K562 (cell line): ENCODE results near the gene SUFU. TPM values are rescaled to one million over a fixed set of nuclear protein-coding genes. Genes with fewer than 3 reads are reported as not detected.
A peak's percentile ranks its signal among the peaks of the same experiment; 100 is the strongest.

Experiments used
- ARNT ChIP-seq, 2 experiments: fragments of 450-650 bp; IDR thresholded peaks; 2 replicates each; pipeline ENCODE4 v1.6.1; 2016; ENCODE audit warnings: mild to moderate bottlenecking in 1 of 2
- CREB3L1 ChIP-seq: fragments of 450-650 bp; IDR thresholded peaks from 2 replicates; pipeline ENCODE4 v1.6.1; 2014; ENCODE audit warnings: low read depth, mild to moderate bottlenecking, moderate library complexity, borderline replicate concordance
- CUX1 ChIP-seq: fragments of 200-800 bp; sonication (Bioruptor generic); IDR thresholded peaks from 2 replicates; pipeline ENCODE4 v1.6.1; 2016; ENCODE audit warnings: missing genetic modification characterization, missing compliant biosample characterization
- ETV5 ChIP-seq: sonication (generic); formaldehyde crosslinking; IDR thresholded peaks from 2 replicates; pipeline ENCODE4 v1.4.0; 2020; ENCODE audit warnings: low read depth, mild to moderate bottlenecking, missing genetic modification reagents
- ID3 ChIP-seq, 2 experiments: fragments of 250-450 bp in 1 of 2; fragments of 450-650 bp in 1 of 2; sonication (Bioruptor Pico) in 1 of 2; IDR thresholded peaks; 2 replicates each; pipeline versions ENCODE4 v1.6.1 to v1.8.0; 2016 to 2021; ENCODE audit warnings: mild to moderate bottlenecking in 2 of 2, moderate library complexity in 2 of 2, missing compliant biosample characterization in 1 of 2, missing genetic modification characterization in 1 of 2
- KAT2B ChIP-seq: IDR thresholded peaks from one replicate; pipeline ENCODE4 v1.6.1; 2012; ENCODE audit warnings: low read depth, mild to moderate bottlenecking, control low read depth, inconsistent platforms, low read length, moderate library complexity
- PML ChIP-seq: IDR thresholded peaks from 2 replicates; pipeline ENCODE4 v1.6.1; 2012; ENCODE audit warnings: low read length, inconsistent platforms
- SNAPC5 ChIP-seq: fragments of 250-450 bp; sonication (Bioruptor Pico); IDR thresholded peaks from 2 replicates; pipeline ENCODE4 v1.8.0; 2021; ENCODE audit warnings: moderate library complexity, mild to moderate bottlenecking, inconsistent platforms
- ZFX ChIP-seq: sonication (generic); formaldehyde crosslinking; IDR thresholded peaks from 2 replicates; pipeline ENCODE4 v1.8.0; 2022; ENCODE audit warnings: mild to moderate bottlenecking, missing genetic modification reagents, moderate library complexity
- ZNF184 ChIP-seq: sonication (generic); formaldehyde crosslinking; IDR thresholded peaks from 2 replicates; pipeline ENCODE4 v1.5.0; 2020; ENCODE audit warnings: missing genetic modification reagents
- ZNF354B ChIP-seq: fragments of 250-450 bp; sonication (Bioruptor Pico); IDR thresholded peaks from 2 replicates; pipeline ENCODE4 v1.4.0; 2020
- ZNF395 ChIP-seq: fragments of 200-800 bp; sonication (Bioruptor generic); IDR thresholded peaks from 2 replicates; pipeline ENCODE4 v1.6.1; 2017; ENCODE audit warnings: missing genetic modification characterization, missing compliant biosample characterization
- ZNF592 ChIP-seq: fragments of 450-650 bp; IDR thresholded peaks from 2 replicates; pipeline ENCODE4 v1.6.1; 2017; ENCODE audit warnings: antibody characterized with exemption, mild to moderate bottlenecking
- polyA plus RNA-seq, 8 experiments: library from polyadenylated mRNA; depleted of rRNA in 4 of 8; stranded (reverse) in 5 of 8; unstranded in 3 of 8; fragments of >200 nt; fragmentation: Nextera tagmentation in 2 of 8; fragmentation: Illumina TruSeq in 1 of 8; extraction: Ambion mirVana in 2 of 8; extraction: Trizol in 1 of 8; gene quantifications; 2 replicates each; pipeline versions ENCODE4 v1.2.1 to v1.2.3, GENCODE V29; 2011 to 2014; ENCODE audit warnings: inconsistent platforms in 1 of 8, missing spikeins in 1 of 8
- total RNA-seq, 7 experiments: library from RNA; depleted of rRNA in 6 of 7; stranded (reverse); fragments of >200 nt in 6 of 7; fragmentation: Illumina TruSeq in 2 of 7; extraction: Trizol in 2 of 7; gene quantifications; 2 replicates each; pipeline versions ENCODE4 v1.2.1 to v1.2.3, GENCODE V29; 2011 to 2021; ENCODE audit warnings: low replicate concordance in 1 of 7

SUFU gene
- total and polyA plus RNA-seq, 9 of the 15 experiments (the other 6 are each of a cell fraction or from before 2014, with no cell fraction given) = 0.59 to 6.3 (median 0.82) TPM

- TF ChIP-seq CUX1 (CRISPR knock-in tag) (no peak), ZNF592 (no peak), ARNT (IDR thresholded peaks at IDR 0.05) (no peak), PML (no peak), ZNF395 (CRISPR knock-in tag) (no peak), ZNF184 (no peak), CREB3L1 (no peak), ETV5 (CRISPR knock-in tag) (no peak), ZFX (CRISPR knock-in tag) (peak; percentile 40), ID3 (CRISPR knock-in tag; IDR thresholded peaks at IDR 0.05) (no peak), ID3 (tag; IDR thresholded peaks at IDR 0.05) (no peak), KAT2B (no peak), SNAPC5 (CRISPR knock-in tag) (no peak), ZNF354B (CRISPR knock-in tag) (no peak)
Measured at GRCh38 chr10:102461187-102462054, 42.4 kb upstream of the SUFU start (continued).
